HL-60 (cell line): ENCODE results near the gene SARM1.

ENCODE experiments used
- GABPA ChIP-seq: IDR thresholded peaks from 2 replicates; pipeline ENCODE4 v1.6.1; 2012; ENCODE audit warnings: low read depth
- POLR2AphosphoS5 ChIP-seq: IDR thresholded peaks from 2 replicates; pipeline ENCODE4 v1.6.1; 2012; ENCODE audit warnings: low read depth
- TF ChIP-seq, protein P1 (sequence below): IDR thresholded peaks from one replicate; pipeline ENCODE4 v1.5.1; 2011; ENCODE audit warnings: low read length, control low read depth, inconsistent platforms; ENCODE audit not compliant: insufficient read depth

DNA sequence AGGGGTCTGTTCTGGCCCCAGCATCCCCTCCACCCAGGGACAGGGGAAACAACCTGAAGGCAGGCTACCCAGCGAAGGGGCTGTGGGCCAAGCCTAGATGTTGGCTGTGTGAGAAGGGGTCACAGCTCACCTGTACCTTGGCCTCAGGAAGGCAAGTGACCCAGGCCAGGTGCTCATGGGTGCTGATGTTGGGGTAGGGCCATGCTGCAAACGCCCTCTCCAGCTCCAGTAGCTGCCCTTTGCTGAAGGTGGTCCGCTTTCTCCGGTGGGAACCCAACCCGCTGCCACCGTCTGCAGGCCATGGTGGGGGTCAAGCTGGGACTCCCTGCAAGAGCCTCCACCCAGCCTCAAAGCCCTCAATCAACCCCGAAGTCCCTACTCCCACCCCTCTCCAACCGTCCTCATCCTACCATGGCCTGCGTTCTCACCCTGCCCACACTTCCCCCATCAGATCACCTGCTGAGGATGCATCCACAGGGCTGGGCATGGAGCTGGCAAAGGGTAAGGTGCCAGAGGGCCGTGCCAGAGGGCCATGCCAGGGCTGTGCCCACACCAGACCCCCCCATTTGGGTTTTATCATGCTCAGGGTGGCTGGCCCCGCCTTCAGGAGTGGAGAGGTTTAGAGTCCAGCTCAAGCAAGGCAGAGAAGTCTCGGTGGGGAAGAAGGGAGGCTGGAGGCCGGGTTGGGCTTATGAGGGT is 6.7 kb upstream of the SARM1 start, which contains the start of gene SEBOX:
- TF ChIP-seq, protein P1, sequence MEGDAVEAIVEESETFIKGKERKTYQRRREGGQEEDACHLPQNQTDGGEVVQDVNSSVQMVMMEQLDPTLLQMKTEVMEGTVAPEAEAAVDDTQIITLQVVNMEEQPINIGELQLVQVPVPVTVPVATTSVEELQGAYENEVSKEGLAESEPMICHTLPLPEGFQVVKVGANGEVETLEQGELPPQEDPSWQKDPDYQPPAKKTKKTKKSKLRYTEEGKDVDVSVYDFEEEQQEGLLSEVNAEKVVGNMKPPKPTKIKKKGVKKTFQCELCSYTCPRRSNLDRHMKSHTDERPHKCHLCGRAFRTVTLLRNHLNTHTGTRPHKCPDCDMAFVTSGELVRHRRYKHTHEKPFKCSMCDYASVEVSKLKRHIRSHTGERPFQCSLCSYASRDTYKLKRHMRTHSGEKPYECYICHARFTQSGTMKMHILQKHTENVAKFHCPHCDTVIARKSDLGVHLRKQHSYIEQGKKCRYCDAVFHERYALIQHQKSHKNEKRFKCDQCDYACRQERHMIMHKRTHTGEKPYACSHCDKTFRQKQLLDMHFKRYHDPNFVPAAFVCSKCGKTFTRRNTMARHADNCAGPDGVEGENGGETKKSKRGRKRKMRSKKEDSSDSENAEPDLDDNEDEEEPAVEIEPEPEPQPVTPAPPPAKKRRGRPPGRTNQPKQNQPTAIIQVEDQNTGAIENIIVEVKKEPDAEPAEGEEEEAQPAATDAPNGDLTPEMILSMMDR = no peak
- TF ChIP-seq GABPA (no peak), POLR2AphosphoS5 (no peak)
